HG03139 (cell line): Measurements from ENCODE around the gene HVCN1.
"Not testable (repeated sequence)": the region's sequence is repeated elsewhere in the genome, so short reads cannot be mapped to it uniquely, and the experiment has no call there.

Experiments
- ATAC-seq: cut with Tn5 transposase; IDR thresholded peaks from one replicate; pipeline ENCODE4 v1.9.1; 2021; ENCODE audit not compliant: unreplicated experiment

HVCN1 gene

DNA sequence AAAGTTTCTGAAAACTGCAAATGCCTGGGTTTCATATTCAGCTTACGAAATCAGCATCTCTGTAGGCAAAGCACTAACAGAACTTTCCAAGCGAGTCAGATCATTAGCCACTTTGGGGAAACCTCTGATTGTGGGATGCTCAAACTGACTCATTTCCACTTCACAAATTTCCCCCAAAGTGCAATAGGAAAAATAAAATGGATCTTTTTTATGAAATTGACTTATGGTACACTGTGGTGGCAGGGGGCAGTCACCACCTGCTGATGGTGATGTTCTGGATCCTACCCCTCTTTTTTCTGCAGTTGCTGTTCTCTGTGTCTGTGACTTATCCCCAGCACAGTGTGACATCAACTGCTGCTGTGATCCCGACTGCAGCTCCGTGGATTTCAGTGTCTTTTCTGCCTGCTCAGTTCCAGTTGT lies 69.4 kb downstream of the HVCN1 start:
- ATAC-seq, result peak; percentile 45

DNA sequence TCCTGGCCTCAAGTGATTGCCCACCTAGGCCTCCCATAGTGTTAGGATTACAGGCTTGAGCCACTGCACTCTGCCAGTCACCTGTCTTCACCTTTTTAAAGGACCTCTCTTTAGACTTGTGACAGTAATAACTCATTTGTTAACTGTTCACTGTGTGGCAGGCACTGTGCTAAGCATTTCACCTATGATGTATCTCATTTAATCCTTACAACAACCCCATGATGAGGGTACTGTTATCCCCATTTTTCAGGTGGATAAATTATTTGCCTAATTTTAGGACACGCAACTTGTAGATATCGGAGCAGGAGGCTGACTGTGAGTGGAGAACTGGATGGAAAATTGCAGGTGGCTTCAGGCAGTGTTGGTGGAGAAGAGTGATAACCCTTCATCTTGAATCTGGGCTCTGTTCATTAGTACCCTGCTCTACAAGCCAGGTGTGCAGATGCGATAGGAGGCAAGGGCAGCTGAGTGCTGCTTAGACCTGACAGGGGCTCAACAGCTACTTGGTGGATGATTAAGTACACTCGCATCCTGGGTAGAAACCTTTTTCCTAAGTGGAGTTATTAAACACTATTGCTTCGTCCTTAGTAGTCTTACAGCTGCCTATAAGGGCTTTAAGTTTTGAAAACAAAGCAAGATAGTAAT lies 72.3 kb downstream of the HVCN1 start:
- no peak for ATAC-seq

DNA sequence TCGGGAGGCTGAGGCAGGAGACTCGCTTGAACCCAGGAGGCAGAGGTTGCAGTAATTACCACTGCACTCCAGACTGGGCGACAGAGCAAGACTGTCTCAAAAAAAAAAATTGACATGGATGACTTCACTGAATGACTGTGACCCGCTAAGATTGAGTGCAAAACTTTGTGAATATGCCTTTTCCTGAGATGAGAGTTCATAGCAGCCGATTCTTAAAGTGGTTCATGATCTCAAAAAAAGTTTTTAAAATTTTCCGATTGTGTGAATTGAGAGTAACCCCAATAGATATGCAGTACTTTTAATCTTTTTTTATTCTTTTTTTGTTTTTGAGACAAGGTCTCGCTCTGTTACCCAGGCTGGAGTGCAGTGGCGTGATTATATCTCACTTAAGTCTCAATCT lies 73.7 kb downstream of the HVCN1 start:
- no peak for ATAC-seq

DNA sequence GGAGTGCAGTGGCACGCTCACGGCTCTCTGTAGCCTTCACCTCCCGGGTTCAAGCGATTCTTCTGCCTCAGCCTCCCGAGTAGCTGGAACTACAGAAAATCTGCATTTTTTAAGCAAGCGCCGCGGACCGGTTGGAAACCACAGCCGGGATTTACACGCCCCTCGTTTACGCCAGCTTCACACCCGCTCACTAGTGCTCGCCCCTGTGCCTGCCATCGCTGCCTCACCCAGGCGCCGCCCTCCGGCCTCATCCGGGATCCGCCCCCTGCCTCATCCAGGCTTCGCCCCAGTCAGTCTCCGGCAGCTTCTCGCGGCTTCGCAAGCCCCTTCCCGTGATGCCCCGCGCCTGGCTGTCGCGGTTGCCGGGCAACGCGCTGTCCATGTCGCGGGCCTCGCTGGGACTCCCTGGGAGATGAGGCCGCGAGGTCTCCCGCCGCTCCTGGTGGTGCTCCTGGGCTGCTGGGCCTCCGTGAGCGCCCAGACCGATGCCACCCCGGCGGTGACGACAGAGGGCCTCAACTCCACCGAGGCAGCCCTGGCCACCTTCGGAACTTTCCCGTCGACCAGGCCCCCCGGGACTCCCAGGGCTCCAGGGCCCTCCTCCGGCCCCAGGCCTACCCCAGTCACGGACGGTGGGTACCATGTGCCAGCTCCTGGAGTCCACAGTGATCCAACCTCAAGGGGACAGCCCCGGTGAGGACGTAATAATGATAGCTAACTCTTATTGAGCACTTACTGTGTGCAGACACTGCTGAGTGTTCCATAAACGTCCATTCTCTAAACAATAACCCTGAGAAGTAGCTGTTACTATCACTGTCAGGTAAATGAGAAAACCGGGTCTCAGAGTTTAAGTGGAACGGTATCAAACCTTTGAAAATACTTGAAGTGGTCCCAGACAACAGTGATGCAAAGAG lies 74.9 kb downstream of the HVCN1 start, which contains the start of gene TCTN1:
Gene TCTN1 (plus strand): TSS at position 359 of the 914 bp plus-strand sequence. CDS start 54 bp downstream, at position 413.
- ATAC-seq, result peak; percentile 91

DNA sequence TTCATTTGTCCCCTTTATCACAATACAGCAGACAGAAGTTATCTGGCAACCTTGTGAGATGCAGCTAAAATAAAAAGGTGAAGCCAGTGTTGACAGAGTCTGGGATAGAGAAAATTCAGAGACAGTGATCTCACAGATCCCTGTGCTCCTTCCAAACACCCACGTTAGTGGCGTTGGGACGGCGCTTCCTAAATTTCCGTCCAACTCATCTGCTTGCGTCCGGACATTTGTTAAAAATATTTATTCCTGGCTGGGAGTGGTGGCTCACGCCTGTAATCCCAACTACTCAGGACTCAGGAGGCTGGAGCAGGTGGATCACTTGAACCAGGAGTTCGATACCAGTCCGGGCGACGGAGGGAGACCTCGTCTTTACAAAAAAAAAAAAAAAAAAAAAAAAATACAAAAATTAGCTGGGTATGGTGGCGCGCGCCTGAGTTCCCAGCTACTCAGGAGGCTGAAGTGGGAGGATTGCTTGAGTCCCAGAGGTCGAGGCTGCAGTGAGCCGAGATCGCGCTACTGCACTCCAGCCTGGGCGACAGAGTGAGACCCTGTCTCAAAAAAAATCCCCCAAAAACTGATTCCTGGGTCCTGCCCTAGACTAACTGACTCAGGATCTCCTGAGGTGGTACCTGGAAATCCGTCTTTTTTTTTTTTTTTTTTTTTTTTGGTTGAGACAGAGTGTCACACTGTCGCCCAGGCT lies 75.7 kb downstream of the HVCN1 start:
- no peak for ATAC-seq

DNA sequence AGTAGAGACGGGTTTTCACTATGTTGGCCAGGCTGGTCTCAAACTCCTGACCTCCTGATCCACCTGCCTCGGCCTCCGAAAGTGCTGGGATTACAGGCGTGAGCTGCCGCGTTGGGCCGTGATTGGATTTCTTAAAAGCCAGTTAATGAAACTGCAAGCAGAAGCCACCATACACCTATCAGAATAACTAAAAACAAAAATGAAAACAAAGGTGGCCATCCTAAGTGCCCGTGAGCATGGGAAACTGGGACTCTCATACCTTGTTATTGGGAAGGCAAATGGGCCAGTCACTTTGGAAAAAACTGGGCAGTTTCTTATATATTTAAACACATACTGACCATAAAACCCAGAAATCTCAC lies 82.7 kb downstream of the HVCN1 start:
- ATAC-seq, result no peak

DNA sequence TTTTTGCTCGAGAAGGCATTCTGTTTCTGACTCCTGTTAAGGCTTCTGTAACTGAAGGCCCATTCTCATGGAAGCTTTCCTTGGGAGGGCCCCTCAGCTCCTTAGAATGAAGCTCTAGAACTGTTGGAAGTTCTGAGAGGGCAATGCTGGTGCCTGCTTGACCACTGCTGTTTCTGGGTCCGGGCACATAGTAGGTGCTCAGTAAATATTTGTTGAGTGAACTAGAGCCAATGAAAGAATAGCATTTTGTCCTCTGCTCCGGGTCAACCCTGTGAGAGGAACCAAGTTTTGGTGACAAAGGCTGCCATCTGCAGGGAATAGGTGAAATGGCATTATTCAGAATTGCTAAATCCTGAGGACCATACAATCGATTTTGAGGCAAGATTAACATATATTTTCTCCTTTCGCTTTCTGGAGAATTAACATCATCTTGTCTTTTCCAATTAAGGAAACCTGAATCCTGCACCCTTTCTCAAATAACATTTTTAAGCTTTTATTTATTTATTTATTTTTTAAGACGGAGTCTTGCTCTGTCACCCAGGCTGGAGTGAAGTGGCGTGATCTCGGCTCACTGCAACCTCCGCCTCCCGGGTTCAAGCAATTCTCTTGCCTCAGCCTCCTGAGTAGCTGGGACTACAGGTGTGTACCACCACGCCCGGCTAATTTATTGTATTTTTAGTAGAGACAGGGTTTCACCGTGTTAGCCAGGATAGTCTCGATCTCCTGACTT lies 86.7 kb downstream of the HVCN1 start:
- ATAC-seq, result not testable (repeated sequence)

DNA sequence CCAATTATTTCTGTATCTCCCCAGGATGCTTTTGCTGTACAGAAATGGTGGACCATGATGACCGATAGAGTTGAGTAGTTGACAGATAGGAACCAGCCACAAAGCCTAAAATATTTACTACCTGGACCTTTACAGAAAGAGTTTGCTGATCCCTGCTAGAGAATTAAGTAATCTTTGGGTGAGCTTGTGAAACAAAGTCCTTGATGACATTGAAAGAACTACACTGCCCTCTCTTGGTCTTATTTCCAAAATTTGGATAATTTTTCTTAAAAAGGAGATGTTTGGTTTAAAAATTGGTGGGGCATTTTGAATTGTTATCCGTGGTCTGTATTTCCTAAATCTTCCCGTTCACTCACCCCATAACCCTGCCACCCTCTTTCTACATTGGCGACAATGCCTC lies 88.7 kb downstream of the HVCN1 start:
- ATAC-seq, result no peak

DNA sequence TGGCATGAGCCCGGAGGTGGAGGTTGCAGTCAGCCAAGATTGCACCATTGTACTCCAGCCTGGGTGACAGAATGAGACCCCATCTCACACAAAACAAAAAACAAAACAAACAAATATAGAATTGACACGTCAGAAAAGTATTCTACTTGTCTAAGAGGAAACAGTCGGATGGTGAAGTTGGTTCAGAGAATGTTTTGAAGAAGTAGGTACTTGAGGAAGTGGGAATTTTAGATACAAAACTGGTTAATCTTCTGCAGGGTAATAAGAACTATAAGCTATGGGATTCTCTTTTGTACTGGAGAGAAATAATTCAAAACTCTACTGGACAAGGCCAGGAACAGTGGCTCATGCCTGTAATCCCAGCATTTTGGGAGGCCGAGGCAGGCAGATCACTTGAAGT lies 89.6 kb downstream of the HVCN1 start:
- no peak for ATAC-seq
